GM18519 (cell line): ENCODE measurements around the gene ARHGAP12.

Source experiments
- ATAC-seq: cut with Tn5 transposase; IDR thresholded peaks from one replicate; pipeline ENCODE4 v1.9.1; 2021; ENCODE audit warnings: mild to moderate bottlenecking, moderate library complexity; ENCODE audit not compliant: unreplicated experiment, low FRiP score

ARHGAP12 gene

GRCh38 chr10:31886885-31887284 lies 41.7 kb downstream of the ARHGAP12 start:
- ATAC-seq: no peak

- no peak for ATAC-seq
Observed at GRCh38 chr10:31885971-31886370, 42.7 kb downstream of the ARHGAP12 start.

- no peak for ATAC-seq
Observed at GRCh38 chr10:31884386-31884785, 44.2 kb downstream of the ARHGAP12 start.

GRCh38 chr10:31883397-31883796 lies 45.2 kb downstream of the ARHGAP12 start:
- no peak for ATAC-seq

GRCh38 chr10:31878486-31878885 lies 50.1 kb downstream of the ARHGAP12 start:
- no peak for ATAC-seq

GRCh38 chr10:31876652-31877352 lies 51.8 kb downstream of the ARHGAP12 start:
- no peak for ATAC-seq

GRCh38 chr10:31875608-31876007 lies 53.0 kb downstream of the ARHGAP12 start:
- no peak for ATAC-seq

- ATAC-seq: no peak
Observed at GRCh38 chr10:31873724-31874123, 54.9 kb downstream of the ARHGAP12 start.

GRCh38 chr10:31871266-31872065 lies 57.2 kb downstream of the ARHGAP12 start:
- ATAC-seq: no peak

- ATAC-seq: no peak
Observed at GRCh38 chr10:31867646-31868045, 61.0 kb downstream of the ARHGAP12 start.

- ATAC-seq: no peak
Observed at GRCh38 chr10:31866118-31866670, 62.4 kb downstream of the ARHGAP12 start.

- no peak for ATAC-seq
Observed at GRCh38 chr10:31864834-31865518, 63.7 kb downstream of the ARHGAP12 start.

- no peak for ATAC-seq
Observed at GRCh38 chr10:31855033-31855432, 73.6 kb downstream of the ARHGAP12 start.

- ATAC-seq: no peak
Observed at GRCh38 chr10:31853629-31854028, 75.0 kb downstream of the ARHGAP12 start.

- no peak for ATAC-seq
Observed at GRCh38 chr10:31851216-31851615, 77.4 kb downstream of the ARHGAP12 start.

GRCh38 chr10:31847515-31847914 lies 81.1 kb downstream of the ARHGAP12 start:
- no peak for ATAC-seq

- ATAC-seq: no peak
Observed at GRCh38 chr10:31838709-31839108, 89.9 kb downstream of the ARHGAP12 start.

GRCh38 chr10:31838065-31838464 lies 90.6 kb downstream of the ARHGAP12 start:
- ATAC-seq: no peak

GRCh38 chr10:31836569-31837406 lies 91.8 kb downstream of the ARHGAP12 start:
- peak; percentile 69 for ATAC-seq

GRCh38 chr10:31833753-31834152 lies 94.9 kb downstream of the ARHGAP12 start:
- no peak for ATAC-seq
